HepG2 (cell line): ENCODE data around the gene ZMPSTE24. TPM values are rescaled to one million over a fixed set of nuclear protein-coding genes. Genes with fewer than 3 reads are reported as not detected.

Source experiments
- ARID5B ChIP-seq: IDR thresholded peaks from 2 replicates; pipeline ENCODE4 v1.4.0; 2020; ENCODE audit warnings: mild to moderate bottlenecking, missing genetic modification reagents
- GLI4 ChIP-seq: sonication (generic); formaldehyde crosslinking; IDR thresholded peaks from 2 replicates; pipeline ENCODE4 v1.5.1; 2020; ENCODE audit warnings: missing genetic modification reagents, mild to moderate bottlenecking, moderate library complexity, borderline replicate concordance
- JUN ChIP-seq: sonication (generic); formaldehyde crosslinking; IDR thresholded peaks from 2 replicates; pipeline ENCODE4 v1.4.0; 2020; ENCODE audit warnings: mild to moderate bottlenecking, missing genetic modification reagents
- MEF2D ChIP-seq: sonication (generic); formaldehyde crosslinking; IDR thresholded peaks from 2 replicates; pipeline ENCODE4 v1.5.1; 2020; ENCODE audit warnings: mild to moderate bottlenecking, missing genetic modification reagents
- NFATC3 ChIP-seq: sonication (generic); formaldehyde crosslinking; IDR thresholded peaks from 2 replicates; pipeline ENCODE4 v1.5.1; 2020; ENCODE audit warnings: mild to moderate bottlenecking, missing genetic modification reagents
- POGK ChIP-seq: sonication (generic); formaldehyde crosslinking; conservative IDR thresholded peaks from 2 replicates; pipeline ENCODE4 v1.8.0; 2022; ENCODE audit warnings: mild to moderate bottlenecking, moderate library complexity, missing genetic modification reagents
- SIN3B ChIP-seq: fragments of 150-350 bp; IDR thresholded peaks from 2 replicates; pipeline ENCODE4 v1.6.1; 2014; ENCODE audit warnings: low read length
- SRY ChIP-seq: sonication (generic); formaldehyde crosslinking; IDR thresholded peaks from 2 replicates; pipeline ENCODE4 v1.8.0; 2022; ENCODE audit warnings: mild to moderate bottlenecking, missing genetic modification reagents
- STAT5B ChIP-seq: sonication (generic); formaldehyde crosslinking; IDR thresholded peaks from 2 replicates; pipeline ENCODE4 v1.4.0; 2020; ENCODE audit warnings: missing genetic modification reagents
- SUZ12 ChIP-seq: fragments of 150-350 bp; IDR thresholded peaks from 2 replicates; pipeline ENCODE4 v1.6.1; 2014; ENCODE audit warnings: low read depth, low read length
- ZFP91 ChIP-seq: sonication (generic); formaldehyde crosslinking; IDR thresholded peaks from 2 replicates; pipeline ENCODE4 v1.9.0; 2022; ENCODE audit warnings: missing genetic modification reagents, mild to moderate bottlenecking, borderline replicate concordance
- ZKSCAN8 ChIP-seq: IDR thresholded peaks from 2 replicates; pipeline ENCODE4 v1.6.1; 2016; ENCODE audit warnings: borderline replicate concordance, missing genetic modification reagents, missing compliant biosample characterization
- ZNF160 ChIP-seq: sonication (generic); formaldehyde crosslinking; IDR thresholded peaks from 2 replicates; pipeline ENCODE4 v1.8.0; 2022; ENCODE audit warnings: mild to moderate bottlenecking, inconsistent platforms, missing genetic modification reagents
- ZNF30 ChIP-seq: sonication (generic); formaldehyde crosslinking; IDR thresholded peaks from 2 replicates; pipeline ENCODE4 v1.5.0; 2020; ENCODE audit warnings: mild to moderate bottlenecking, missing genetic modification reagents
- ZNF547 ChIP-seq: sonication (generic); formaldehyde crosslinking; IDR thresholded peaks from 2 replicates; pipeline ENCODE4 v1.5.1; 2020; ENCODE audit warnings: mild to moderate bottlenecking, missing genetic modification reagents
- ZNF703 ChIP-seq: sonication (generic); formaldehyde crosslinking; IDR thresholded peaks from 2 replicates; pipeline ENCODE4 v1.5.1; 2020; ENCODE audit warnings: missing genetic modification reagents, mild to moderate bottlenecking, moderate library complexity, borderline replicate concordance
- ZZZ3 ChIP-seq: sonication (generic); formaldehyde crosslinking; IDR thresholded peaks from 2 replicates; pipeline ENCODE4 v1.4.0; 2020; ENCODE audit warnings: missing genetic modification reagents, mild to moderate bottlenecking, borderline replicate concordance
- polyA plus RNA-seq, 8 experiments: library from polyadenylated mRNA; depleted of rRNA in 3 of 8; stranded (reverse) in 7 of 8; unstranded in 1 of 8; fragments of >200 nt; fragmentation: Illumina TruSeq in 4 of 8; extraction: Trizol in 4 of 8; gene quantifications; 2 replicates each; pipeline versions ENCODE4 v1.2.1 to v1.2.3, GENCODE V29; 2011 to 2016; ENCODE audit warnings: low read depth in 4 of 8, missing spikeins in 1 of 8, mixed read lengths in 1 of 8; ENCODE audit not compliant: insufficient read depth in 1 of 8
- total RNA-seq, 5 experiments: library from RNA; depleted of rRNA; stranded (reverse); fragments of >200 nt; fragmentation: Illumina TruSeq; extraction: Trizol; gene quantifications; 2 replicates each; pipeline ENCODE4 v1.2.3, GENCODE V29; 2016; ENCODE audit warnings: low read depth in 1 of 5

Gene ZMPSTE24
- total and polyA plus RNA-seq, 2 of the 13 experiments (the other 11 are each of a cell fraction or from before 2014, with no cell fraction given): 13.6 to 60.2 TPM

GRCh38 chr1:40257688-40258444 lies at the start of gene ZMPSTE24 (continued):
- TF ChIP-seq ZKSCAN8 (CRISPR knock-in tag) (peak; percentile 85; the same call in 1 of the 2 replicates), ZNF30 (CRISPR knock-in tag) (no peak), JUN (CRISPR knock-in tag) (peak; percentile 72; the same call in 1 of the 2 replicates), SIN3B (peak; percentile 77), ZZZ3 (peak; percentile 93; the same call in 1 of the 2 replicates), ARID5B (CRISPR knock-in tag) (peak; percentile 71), ZFP91 (CRISPR knock-in tag) (peak; percentile 95), SRY (CRISPR knock-in tag) (peak; percentile 94), STAT5B (CRISPR knock-in tag) (no peak), NFATC3 (CRISPR knock-in tag) (no peak), GLI4 (peak; percentile 65; the same call in 1 of the 2 replicates), ZNF547 (peak; percentile 95), SUZ12 (0 out of 2 replicates have a peak, but pooled peaks have one; percentile 3), MEF2D (CRISPR knock-in tag) (peak; percentile 79; the same call in 1 of the 2 replicates), POGK (peak; percentile 85), ZNF703 (CRISPR knock-in tag) (peak; percentile 60; the same call in 1 of the 2 replicates), ZNF160 (CRISPR knock-in tag) (peak; percentile 57)
